K562 (cell line): ENCODE measurements around the gene GFI1B. TPM values are rescaled to one million over a fixed set of nuclear protein-coding genes. Genes with fewer than 3 reads are reported as not detected.

ENCODE experiments used
- ATAC-seq: fragments of 200-7000 bp; cut with Tn5 transposase; 3 replicates; pipeline ENCODE4 v1.9.1; 2020; ENCODE audit warnings: moderate library complexity
- BruUV-seq: library from RNA; stranded (reverse); fragments of 400-500 nt; replicated peaks from 2 replicates; lab custom pipeline; 2021; lab: Mats Ljungman, UMichigan
- CTCF ChIA-PET: fragments of 300-600 bp; formaldehyde crosslinking; extraction: SDS; loops from one replicate; lab custom pipeline; 2021; ENCODE audit warnings: low intra/inter-chr PET ratio; lab: Yijun Ruan, JAX
- POLR2A ChIA-PET: fragments of 300-600, 350-650 bp; sonication (Branson Sonifier 250); formaldehyde crosslinking; extraction: SDS; loops from one replicate; lab custom pipeline; 2021; ENCODE audit warnings: antibody characterized with exemption, inconsistent platforms; lab: Yijun Ruan, JAX
- DNase-seq, 4 experiments: peaks; one replicate each; pipeline versions ENCODE4 v3.0.0 to v3.0.0-alpha.2; 2011 to 2018; ENCODE audit warnings: low spot score in 3 of 4, mixed read lengths in 3 of 4; ENCODE audit errors: extremely low read depth in 1 of 4
- FAIRE-seq: peaks from 2 replicates; lab custom pipeline; 2011; peaks lifted over from hg19 to GRCh38; lab: Jason Lieb, UNC
- H2AFZ ChIP-seq: 2 replicates; pipeline ENCODE4 v1.6.0; 2011; ENCODE audit warnings: low read depth, low read length, control low read depth, inconsistent platforms
- H3K27ac ChIP-seq: fragments of 200-600 bp; 3 replicates; pipeline ENCODE4 v1.8.0; 2011; ENCODE audit warnings: low read depth, mild to moderate bottlenecking, control low read depth, inconsistent platforms, low read length, moderate library complexity, mixed read lengths; ENCODE audit errors: extremely low read depth
- H3K27me3 ChIP-seq, 2 experiments: fragments of 300-600 bp in 1 of 2; 2 replicates in 1 of 2; 3 replicates in 1 of 2; pipeline versions ENCODE4 v1.6.0 to v1.8.0; 2011; ENCODE audit warnings: inconsistent platforms in 2 of 2, low read length in 2 of 2, mild to moderate bottlenecking in 1 of 2, mixed read lengths in 1 of 2, moderate library complexity in 1 of 2; ENCODE audit not compliant: control insufficient read depth in 2 of 2, insufficient read depth in 2 of 2
- H3K36me3 ChIP-seq: fragments of 300-600 bp; 3 replicates; pipeline ENCODE4 v1.8.0; 2011; ENCODE audit warnings: mild to moderate bottlenecking, low read length, inconsistent platforms; ENCODE audit not compliant: control insufficient read depth, insufficient read depth
- H3K4me1 ChIP-seq, 2 experiments: fragments of 200-600 bp in 1 of 2; replicated peaks in 1 of 2; 2 replicates in 1 of 2; 3 replicates in 1 of 2; pipeline versions ENCODE4 v1.5.1 to v1.8.0; 2011; ENCODE audit warnings: inconsistent platforms in 2 of 2, low read length in 2 of 2, mild to moderate bottlenecking in 1 of 2, mixed read lengths in 1 of 2, moderate library complexity in 1 of 2; ENCODE audit not compliant: control insufficient read depth in 2 of 2, insufficient read depth in 2 of 2
- H3K4me2 ChIP-seq: 2 replicates; pipeline ENCODE4 v1.6.1; 2011; ENCODE audit warnings: low read length, control low read depth, inconsistent platforms, mixed read lengths; ENCODE audit not compliant: insufficient read depth
- H3K4me3 ChIP-seq: fragments of 200-600 bp; sonication (generic), shearing (Covaris generic); 2 replicates; pipeline ENCODE4 v1.5.1; 2016; ENCODE audit warnings: control low read depth, inconsistent platforms
- H3K79me2 ChIP-seq: fragments of 200-600 bp; 3 replicates; pipeline ENCODE4 v1.8.0; 2011; ENCODE audit warnings: low read length, inconsistent platforms; ENCODE audit not compliant: control insufficient read depth, insufficient read depth
- H3K9ac ChIP-seq, 2 experiments: 2 replicates each; pipeline versions ENCODE4 v1.6.0 to v1.6.1; 2011; ENCODE audit warnings: low read depth in 2 of 2, low read length in 2 of 2, control low read depth in 1 of 2, inconsistent platforms in 1 of 2, mild to moderate bottlenecking in 1 of 2, mixed read lengths in 1 of 2; ENCODE audit not compliant: insufficient read depth in 1 of 2
- H3K9me1 ChIP-seq: one replicate; pipeline ENCODE4 v1.6.0; 2011; ENCODE audit warnings: inconsistent platforms, mild to moderate bottlenecking, low read length, moderate library complexity; ENCODE audit not compliant: control insufficient read depth, insufficient read depth
- H3K9me3 ChIP-seq: replicated peaks from 2 replicates; pipeline ENCODE4 v1.5.1; 2011; ENCODE audit warnings: low read depth, low read length, inconsistent platforms; ENCODE audit not compliant: control insufficient read depth, insufficient read depth
- H4K20me1 ChIP-seq: replicated peaks from 2 replicates; pipeline ENCODE4 v1.6.1; 2011; ENCODE audit warnings: low read length, inconsistent platforms, mixed read lengths; ENCODE audit not compliant: control insufficient read depth, insufficient read depth
- CCAR2 ChIP-seq: fragments of 200-400 bp; formaldehyde crosslinking; IDR thresholded peaks from 2 replicates; pipeline ENCODE4 v1.6.1; 2017; ENCODE audit warnings: mild to moderate bottlenecking, low read depth, low read length
- KDM1A ChIP-seq, 2 experiments: fragments of 450-650 bp; IDR thresholded peaks; 2 replicates each; pipeline ENCODE4 v1.6.1; 2016; ENCODE audit warnings: mild to moderate bottlenecking in 2 of 2
- POLR2B ChIP-seq: fragments of 450-650 bp; IDR thresholded peaks from 2 replicates; pipeline ENCODE4 v1.6.1; 2018; ENCODE audit warnings: low read depth; ENCODE audit not compliant: partially characterized antibody
- POLR2H ChIP-seq: IDR thresholded peaks from 2 replicates; pipeline ENCODE4 v1.6.1; 2016; ENCODE audit warnings: missing genetic modification characterization, low read depth, mild to moderate bottlenecking, control low read depth, missing compliant biosample characterization, moderate library complexity
- RNF2 ChIP-seq: sonication (generic); IDR thresholded peaks from 2 replicates; pipeline ENCODE4 v1.6.1; 2016
- TRIM24 ChIP-seq, 2 experiments: fragments of 450-650 bp; IDR thresholded peaks; 2 replicates each; pipeline ENCODE4 v1.6.1; 2016
- ZBED1 ChIP-seq: IDR thresholded peaks from 2 replicates; pipeline ENCODE4 v1.6.1; 2014
- ZNF311 ChIP-seq: fragments of 250-450 bp; sonication (Bioruptor Pico); IDR thresholded peaks from 2 replicates; pipeline ENCODE4 v1.4.0; 2020; ENCODE audit warnings: mild to moderate bottlenecking, moderate library complexity
- WGBS: fragments of 100-300 bp; shearing (Covaris generic); methylation state at CpG from one replicate; pipeline ENCODE4 v1.1.6; 2016; ENCODE audit warnings: low coverage, mixed read lengths; ENCODE audit not compliant: insufficient coverage; ENCODE audit errors: missing lambda C conversion rate; 5-methylcytosine and 5-hydroxymethylcytosine counted together
- in situ Hi-C: fragments of 300-500 bp; cut with MboI; formaldehyde crosslinking; loops from 4 replicates; pipeline ENCODE4 v1.15.0; 2018; ENCODE audit warnings: inconsistent platforms, mixed read lengths
- intact Hi-C: fragments of 100-400 bp; cut with micrococcal nuclease; formaldehyde crosslinking; loops from 2 replicates; pipeline ENCODE4 v1.14.2; 2022
- polyA plus RNA-seq, 8 experiments: library from polyadenylated mRNA; depleted of rRNA in 4 of 8; stranded (reverse) in 5 of 8; unstranded in 3 of 8; fragments of >200 nt; fragmentation: Nextera tagmentation in 2 of 8; fragmentation: Illumina TruSeq in 1 of 8; extraction: Ambion mirVana in 2 of 8; extraction: Trizol in 1 of 8; gene quantifications; 2 replicates each; pipeline versions ENCODE4 v1.2.1 to v1.2.3, GENCODE V29; 2011 to 2014; ENCODE audit warnings: inconsistent platforms in 1 of 8, missing spikeins in 1 of 8
- total RNA-seq, 7 experiments: library from RNA; depleted of rRNA in 6 of 7; stranded (reverse); fragments of >200 nt in 6 of 7; fragmentation: Illumina TruSeq in 2 of 7; extraction: Trizol in 2 of 7; gene quantifications; 2 replicates each; pipeline versions ENCODE4 v1.2.1 to v1.2.3, GENCODE V29; 2011 to 2021; ENCODE audit warnings: low replicate concordance in 1 of 7
- TF ChIP-seq, protein P1 (sequence below): sonication (generic); formaldehyde crosslinking; IDR thresholded peaks from 2 replicates; pipeline ENCODE4 v1.9.0; 2022; ENCODE audit warnings: mild to moderate bottlenecking, missing genetic modification reagents
- TF ChIP-seq, protein P2 (sequence below): fragments of 250-450 bp; sonication (Bioruptor Pico); IDR thresholded peaks from 2 replicates; pipeline ENCODE4 v1.4.0; 2020; ENCODE audit warnings: mild to moderate bottlenecking

Gene GFI1B
- total and polyA plus RNA-seq, 9 of the 15 experiments (the other 6 are each of a cell fraction or from before 2014, with no cell fraction given): 8.0 to 75.7 (median 34.5) TPM

DNA sequence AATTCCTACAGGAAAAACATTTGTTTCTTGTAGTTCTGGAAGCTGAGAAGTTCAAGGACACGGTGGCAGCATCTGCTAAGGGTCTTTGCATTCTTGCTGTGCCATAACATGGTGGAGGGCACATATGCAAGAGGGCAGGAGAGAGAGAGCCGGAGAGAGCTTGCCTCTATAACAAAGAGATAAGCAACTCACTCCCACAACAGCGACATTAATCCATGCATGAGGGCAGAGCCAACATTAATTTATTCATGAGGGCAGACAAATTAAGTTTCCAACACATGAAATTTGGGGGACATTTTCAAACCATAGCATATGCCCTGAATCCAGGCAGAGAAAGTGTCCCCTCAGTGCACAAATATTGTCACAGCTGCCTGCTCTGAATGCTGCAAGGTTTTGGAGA, 47.9 kb downstream of the GFI1B start:
- ChIA-PET CTCF (no interaction called here), POLR2A (interaction anchor here (0.9 to 1.6 kb wide), 3 partner anchors 21 to 118 kb away, joined by 3 to 4 read pairs (median 4); no protein-coding TSS in a partner anchor)
- Histone ChIP-seq H3K36me3 (peaks cover 4% of the 10 kb centered on the region; the same call in 2 of the 3 replicates), H3K4me3 (no peak overlapping the region), H3K9me1 (no peaks in the 10 kb centered on the region), H3K27ac (peak overlapping the region; percentile 33; the same call in 2 of the 3 replicates), H2AFZ (peak overlapping the region; percentile 64), H3K9me3 (0 out of 2 replicates have a peak, but pooled peaks cover under 1% of the 10 kb centered on the region), H3K9ac (peak overlapping the region; percentile 29 to 31; a peak in 1 of 4 replicates), H3K79me2 (peaks cover 29% of the 10 kb centered on the region), H3K27me3 (no peaks in the 10 kb centered on the region), H3K4me1 (peaks cover 33 to 34% of the 10 kb centered on the region in 2 experiments; a peak in 4 of 5 replicates), H4K20me1 (no peaks in the 10 kb centered on the region), H3K4me2 (no peak overlapping the region; the same call in 1 of the 2 replicates)
- DNase-seq: no peak
- no peak for ATAC-seq
- no TSS peak for BruUV-seq
- in situ Hi-C loops (no loop called here), intact Hi-C loops (loop anchor here (5.0 kb wide), 1 partner anchor 121 kb away; no protein-coding TSS in a partner anchor)
- 10% methylated on average over 3 of the region's 3 CpGs for WGBS
- TF ChIP-seq POLR2B (no peak), ZNF311 (no peak), POLR2H (tag) (no peak)
- FAIRE-seq: no peak

DNA sequence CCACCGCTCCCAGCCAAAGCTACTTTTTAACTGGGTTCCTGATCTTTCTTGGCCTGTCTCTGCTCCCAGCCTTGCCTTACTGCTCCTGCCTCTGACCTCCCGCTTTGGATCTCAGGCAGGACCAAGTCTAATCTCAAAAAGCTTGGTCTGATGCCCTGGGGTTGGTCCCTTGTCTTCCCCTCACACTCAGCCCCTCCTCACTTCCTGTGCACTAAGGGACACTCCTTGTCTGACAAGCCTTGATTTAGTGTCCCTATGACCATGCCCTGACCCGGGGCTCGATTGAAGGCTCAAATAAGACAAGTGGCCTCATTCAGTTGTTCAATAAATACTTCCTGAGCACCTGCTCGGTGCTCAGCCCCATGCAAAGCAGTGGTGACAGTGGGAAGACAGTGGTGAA, 48.6 kb downstream of the GFI1B start:
- FAIRE-seq (peak; percentile 88), ATAC-seq (peak; percentile 25), DNase-seq (peak in 2 of 4 experiments; percentile 80 to 89)
- in situ Hi-C loops: no loop called here
- H4K20me1 ChIP-seq: no peaks in the 10 kb centered on the region
- CTCF ChIA-PET: no interaction called here
- peak overlapping the region; percentile 34 for H3K4me2 ChIP-seq
- 0 out of 2 replicates have a peak, but pooled peaks cover 3% of the 10 kb centered on the region for H3K9me3 ChIP-seq
- no peak overlapping the region for H3K4me3 ChIP-seq
- no peaks in the 10 kb centered on the region for H3K27me3 ChIP-seq
- intact Hi-C loops: loop anchor here (1.0 to 5.0 kb wide), 2 partner anchors 49 to 120 kb away; partner anchors contain the start of gene GFI1B
- H2AFZ ChIP-seq: peak overlapping the region; percentile 64
- no peaks in the 10 kb centered on the region for H3K9me1 ChIP-seq
- peaks cover 36% of the 10 kb centered on the region for H3K79me2 ChIP-seq
- WGBS: 5% methylated on average over 5 of the region's 5 CpGs
- POLR2A ChIA-PET: interaction anchor here (0.7 to 1.6 kb wide), 3 partner anchors 22 to 89 kb away, joined by 3 to 4 read pairs (median 3); no protein-coding TSS in a partner anchor
- H3K27ac ChIP-seq: peak overlapping the region; percentile 50; the same call in 2 of the 3 replicates
- H3K36me3 ChIP-seq: peaks cover 5% of the 10 kb centered on the region
- H3K9ac ChIP-seq: peak overlapping the region; percentile 1 to 37; a peak in 3 of 4 replicates
- no TSS peak for BruUV-seq
- peaks cover 36 to 39% of the 10 kb centered on the region in 2 experiments; a peak in 4 of 5 replicates for H3K4me1 ChIP-seq
- TF ChIP-seq CCAR2: no peak
- no peak for TF ChIP-seq ZBED1
- 0 out of 2 replicates have a peak, but pooled peaks have one; percentile 37 for TF ChIP-seq RNF2
- TF ChIP-seq TRIM24 (IDR thresholded peaks at IDR 0.05): peak in 1 of 2 experiments; percentile 28; a peak in 1 of 4 replicates
- TF ChIP-seq, protein P1, sequence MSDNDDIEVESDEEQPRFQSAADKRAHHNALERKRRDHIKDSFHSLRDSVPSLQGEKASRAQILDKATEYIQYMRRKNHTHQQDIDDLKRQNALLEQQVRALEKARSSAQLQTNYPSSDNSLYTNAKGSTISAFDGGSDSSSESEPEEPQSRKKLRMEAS (CRISPR knock-in tag): no peak
- TF ChIP-seq, protein P2, sequence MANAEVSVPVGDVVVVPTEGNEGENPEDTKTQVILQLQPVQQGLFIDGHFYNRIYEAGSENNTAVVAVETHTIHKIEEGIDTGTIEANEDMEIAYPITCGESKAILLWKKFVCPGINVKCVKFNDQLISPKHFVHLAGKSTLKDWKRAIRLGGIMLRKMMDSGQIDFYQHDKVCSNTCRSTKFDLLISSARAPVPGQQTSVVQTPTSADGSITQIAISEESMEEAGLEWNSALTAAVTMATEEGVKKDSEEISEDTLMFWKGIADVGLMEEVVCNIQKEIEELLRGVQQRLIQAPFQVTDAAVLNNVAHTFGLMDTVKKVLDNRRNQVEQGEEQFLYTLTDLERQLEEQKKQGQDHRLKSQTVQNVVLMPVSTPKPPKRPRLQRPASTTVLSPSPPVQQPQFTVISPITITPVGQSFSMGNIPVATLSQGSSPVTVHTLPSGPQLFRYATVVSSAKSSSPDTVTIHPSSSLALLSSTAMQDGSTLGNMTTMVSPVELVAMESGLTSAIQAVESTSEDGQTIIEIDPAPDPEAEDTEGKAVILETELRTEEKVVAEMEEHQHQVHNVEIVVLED (CRISPR knock-in tag): no peak
- peak in 1 of 2 experiments; percentile 46; a peak in 1 of 4 replicates for TF ChIP-seq KDM1A (IDR thresholded peaks at IDR 0.05)
